HG03457 (cell line): ENCODE results near the gene ORC4.

Experiments used
- ATAC-seq: cut with Tn5 transposase; IDR thresholded peaks from one replicate; pipeline ENCODE4 v1.9.1; 2021; ENCODE audit warnings: moderate number of reproducible peaks; ENCODE audit not compliant: unreplicated experiment

ORC4 gene

GRCh38 chr2:147937744-147938349, 82.7 kb downstream of the ORC4 start:
- no peak for ATAC-seq

GRCh38 chr2:147934881-147935620, 85.5 kb downstream of the ORC4 start:
- ATAC-seq: no peak

GRCh38 chr2:147933931-147934330, 86.6 kb downstream of the ORC4 start:
- ATAC-seq: no peak

- no peak for ATAC-seq
Measured at GRCh38 chr2:147927053-147927588, 93.4 kb downstream of the ORC4 start.

- no peak for ATAC-seq
Measured at GRCh38 chr2:147925886-147926285, 94.7 kb downstream of the ORC4 start.

- ATAC-seq: no peak
Measured at GRCh38 chr2:147924647-147925046, 95.9 kb downstream of the ORC4 start.

- ATAC-seq: no peak
Measured at GRCh38 chr2:147923846-147924245, 96.7 kb downstream of the ORC4 start.

GRCh38 chr2:147917161-147917560, 103.4 kb downstream of the ORC4 start:
- no peak for ATAC-seq

GRCh38 chr2:147916723-147917122, 103.8 kb downstream of the ORC4 start:
- ATAC-seq: no peak

- ATAC-seq: no peak
Measured at GRCh38 chr2:147916067-147916466, 104.5 kb downstream of the ORC4 start.

GRCh38 chr2:147913701-147914480, 106.6 kb downstream of the ORC4 start:
- no peak for ATAC-seq

- no peak for ATAC-seq
Measured at GRCh38 chr2:147910990-147911473, 109.5 kb downstream of the ORC4 start.

- ATAC-seq: no peak
Measured at GRCh38 chr2:147909178-147909577, 111.4 kb downstream of the ORC4 start.

GRCh38 chr2:147904051-147904450, 116.5 kb downstream of the ORC4 start:
- ATAC-seq: no peak

- ATAC-seq: no peak
Measured at GRCh38 chr2:147888680-147889079, 131.9 kb downstream of the ORC4 start.

- no peak for ATAC-seq
Measured at GRCh38 chr2:147886136-147886535, 134.4 kb downstream of the ORC4 start.

- ATAC-seq: no peak
Measured at GRCh38 chr2:147884830-147885229, 135.7 kb downstream of the ORC4 start.

- no peak for ATAC-seq
Measured at GRCh38 chr2:147882631-147883030, 137.9 kb downstream of the ORC4 start.
